B cell (primary cell): ENCODE measurements around the gene KAZN.

Source experiments
- EZH2 ChIP-seq: IDR thresholded peaks from 2 replicates; pipeline ENCODE4 v1.6.1; 2012; ENCODE audit warnings: borderline replicate concordance, low read depth, mild to moderate bottlenecking, moderate library complexity, low read length; ENCODE audit not compliant: insufficient read depth, poor library complexity, severe bottlenecking
- TF ChIP-seq, protein P1 (sequence below): fragments of 200-600 bp; IDR thresholded peaks from one replicate; pipeline ENCODE4 v1.8.0; 2022; ENCODE audit warnings: antibody characterized with exemption, mild to moderate bottlenecking

DNA sequence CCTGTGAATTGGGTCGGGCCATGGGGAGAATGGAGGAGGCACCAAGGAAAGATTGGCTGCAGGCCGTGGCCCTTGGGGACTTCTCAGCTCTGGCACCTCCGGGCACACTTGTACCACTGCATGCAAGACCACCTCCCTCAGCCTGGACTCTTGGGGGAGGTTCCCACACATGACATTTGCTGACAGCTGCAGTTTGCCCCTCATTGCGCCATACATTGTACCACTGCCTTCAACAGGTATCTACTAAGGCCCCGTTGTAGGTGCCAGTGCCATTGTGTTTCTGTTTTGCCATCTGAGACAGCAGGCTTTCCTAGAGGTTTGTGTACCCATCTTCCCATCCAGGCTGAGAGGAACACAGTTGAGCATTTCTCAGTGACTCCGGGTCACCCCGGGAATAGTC lies 395.7 kb downstream of the KAZN start:
- TF ChIP-seq, protein P1, sequence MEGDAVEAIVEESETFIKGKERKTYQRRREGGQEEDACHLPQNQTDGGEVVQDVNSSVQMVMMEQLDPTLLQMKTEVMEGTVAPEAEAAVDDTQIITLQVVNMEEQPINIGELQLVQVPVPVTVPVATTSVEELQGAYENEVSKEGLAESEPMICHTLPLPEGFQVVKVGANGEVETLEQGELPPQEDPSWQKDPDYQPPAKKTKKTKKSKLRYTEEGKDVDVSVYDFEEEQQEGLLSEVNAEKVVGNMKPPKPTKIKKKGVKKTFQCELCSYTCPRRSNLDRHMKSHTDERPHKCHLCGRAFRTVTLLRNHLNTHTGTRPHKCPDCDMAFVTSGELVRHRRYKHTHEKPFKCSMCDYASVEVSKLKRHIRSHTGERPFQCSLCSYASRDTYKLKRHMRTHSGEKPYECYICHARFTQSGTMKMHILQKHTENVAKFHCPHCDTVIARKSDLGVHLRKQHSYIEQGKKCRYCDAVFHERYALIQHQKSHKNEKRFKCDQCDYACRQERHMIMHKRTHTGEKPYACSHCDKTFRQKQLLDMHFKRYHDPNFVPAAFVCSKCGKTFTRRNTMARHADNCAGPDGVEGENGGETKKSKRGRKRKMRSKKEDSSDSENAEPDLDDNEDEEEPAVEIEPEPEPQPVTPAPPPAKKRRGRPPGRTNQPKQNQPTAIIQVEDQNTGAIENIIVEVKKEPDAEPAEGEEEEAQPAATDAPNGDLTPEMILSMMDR: no peak
- TF ChIP-seq EZH2: no peak
